HepG2 (cell line): ENCODE data around the gene ZNF3. TPM values are rescaled to one million over a fixed set of nuclear protein-coding genes. Genes with fewer than 3 reads are reported as not detected.

Experiments
- BHLHE40 ChIP-seq: IDR thresholded peaks from 2 replicates; pipeline ENCODE4 v1.6.1; 2011; ENCODE audit warnings: low read length, improper control_type of control experiment
- DR1 ChIP-seq: sonication (generic); formaldehyde crosslinking; IDR thresholded peaks from 2 replicates; pipeline ENCODE4 v1.8.0; 2021; ENCODE audit warnings: mild to moderate bottlenecking, missing genetic modification reagents, inconsistent platforms
- FOXK2 ChIP-seq: fragments of 450-650 bp; IDR thresholded peaks from 2 replicates; pipeline ENCODE4 v1.6.1; 2016
- HHEX ChIP-seq: IDR thresholded peaks from 2 replicates; pipeline ENCODE4 v1.6.1; 2016; ENCODE audit warnings: control low read depth
- HMG20B ChIP-seq: conservative IDR thresholded peaks from 2 replicates; pipeline ENCODE4 v1.6.1; 2016; ENCODE audit warnings: missing genetic modification reagents, missing compliant biosample characterization
- HOXA3 ChIP-seq: sonication (generic); formaldehyde crosslinking; IDR thresholded peaks from 2 replicates; pipeline ENCODE4 v1.5.0; 2020; ENCODE audit warnings: missing genetic modification reagents
- ISX ChIP-seq: sonication (generic); formaldehyde crosslinking; conservative IDR thresholded peaks from 2 replicates; pipeline ENCODE4 v1.5.0; 2020; ENCODE audit warnings: missing genetic modification reagents
- JDP2 ChIP-seq: sonication (generic); formaldehyde crosslinking; IDR thresholded peaks from 2 replicates; pipeline ENCODE4 v1.8.1; 2022; ENCODE audit warnings: missing genetic modification reagents, borderline replicate concordance
- MIXL1 ChIP-seq: IDR thresholded peaks from 2 replicates; pipeline ENCODE4 v1.6.1; 2016
- MTF1 ChIP-seq: sonication (generic); formaldehyde crosslinking; IDR thresholded peaks from 2 replicates; pipeline ENCODE4 v1.5.0; 2020; ENCODE audit warnings: missing genetic modification reagents
- MXD4 ChIP-seq: IDR thresholded peaks from 2 replicates; pipeline ENCODE4 v1.6.1; 2016; ENCODE audit warnings: mild to moderate bottlenecking, missing biosample characterization, missing genetic modification reagents
- MZF1 ChIP-seq: sonication (generic); formaldehyde crosslinking; IDR thresholded peaks from 2 replicates; pipeline ENCODE4 v1.8.1; 2023; ENCODE audit warnings: mild to moderate bottlenecking, missing genetic modification reagents, borderline replicate concordance
- NCOR1 ChIP-seq: fragments of 200-600 bp; sonication (generic); IDR thresholded peaks from 2 replicates; pipeline ENCODE4 v1.7.0; 2017; ENCODE audit warnings: antibody characterized with exemption, low read length, borderline replicate concordance
- PAF1 ChIP-seq: IDR thresholded peaks from 2 replicates; pipeline ENCODE4 v1.6.1; 2016; ENCODE audit warnings: missing genetic modification reagents, missing compliant biosample characterization
- RFX1 ChIP-seq: fragments of 450-650 bp; IDR thresholded peaks from 2 replicates; pipeline ENCODE4 v1.6.1; 2017
- RORA ChIP-seq: sonication (generic); formaldehyde crosslinking; IDR thresholded peaks from 2 replicates; pipeline ENCODE4 v1.5.0; 2020; ENCODE audit warnings: mild to moderate bottlenecking, missing genetic modification reagents, moderate library complexity
- SMC3 ChIP-seq: IDR thresholded peaks from 2 replicates; pipeline ENCODE4 v1.6.1; 2011; ENCODE audit warnings: low read length, improper control_type of control experiment
- SOX13 ChIP-seq, 3 experiments: fragments of 450-650 bp in 1 of 3; sonication (generic) in 1 of 3; formaldehyde crosslinking in 1 of 3; IDR thresholded peaks in 2 of 3; conservative IDR thresholded peaks in 1 of 3; 2 replicates each; pipeline versions ENCODE4 v1.5.0 to v1.6.1; 2016 to 2020; ENCODE audit warnings: antibody characterized with exemption in 1 of 3, mild to moderate bottlenecking in 1 of 3, missing compliant biosample characterization in 1 of 3, missing genetic modification reagents in 1 of 3, moderate library complexity in 1 of 3
- ZFP1 ChIP-seq: IDR thresholded peaks from 2 replicates; pipeline ENCODE4 v1.6.1; 2016
- ZNF251 ChIP-seq: sonication (generic); formaldehyde crosslinking; IDR thresholded peaks from 2 replicates; pipeline ENCODE4 v1.9.0; 2021; ENCODE audit warnings: mild to moderate bottlenecking, missing genetic modification reagents
- ZNF644 ChIP-seq: IDR thresholded peaks from 2 replicates; pipeline ENCODE4 v1.6.1; 2016; ENCODE audit warnings: low read depth
- ZNF766 ChIP-seq: sonication (generic); formaldehyde crosslinking; IDR thresholded peaks from 2 replicates; pipeline ENCODE4 v1.5.0; 2020; ENCODE audit warnings: missing genetic modification reagents, borderline replicate concordance
- ZNF775 ChIP-seq: sonication (generic); formaldehyde crosslinking; IDR thresholded peaks from 2 replicates; pipeline ENCODE4 v1.4.0; 2020; ENCODE audit warnings: missing genetic modification reagents, mild to moderate bottlenecking, moderate library complexity, borderline replicate concordance
- polyA plus RNA-seq, 8 experiments: library from polyadenylated mRNA; depleted of rRNA in 3 of 8; stranded (reverse) in 7 of 8; unstranded in 1 of 8; fragments of >200 nt; fragmentation: Illumina TruSeq in 4 of 8; extraction: Trizol in 4 of 8; gene quantifications; 2 replicates each; pipeline versions ENCODE4 v1.2.1 to v1.2.3, GENCODE V29; 2011 to 2016; ENCODE audit warnings: low read depth in 4 of 8, missing spikeins in 1 of 8, mixed read lengths in 1 of 8; ENCODE audit not compliant: insufficient read depth in 1 of 8
- total RNA-seq, 5 experiments: library from RNA; depleted of rRNA; stranded (reverse); fragments of >200 nt; fragmentation: Illumina TruSeq; extraction: Trizol; gene quantifications; 2 replicates each; pipeline ENCODE4 v1.2.3, GENCODE V29; 2016; ENCODE audit warnings: low read depth in 1 of 5
- TF ChIP-seq, protein P1 (sequence below), 2 experiments: fragments of 450-650 bp in 1 of 2; sonication (generic) in 1 of 2; formaldehyde crosslinking; IDR thresholded peaks; 2 replicates each; pipeline versions ENCODE4 v1.5.0 to v1.8.0; 2020 to 2022; ENCODE audit warnings: mild to moderate bottlenecking in 1 of 2, missing genetic modification reagents in 1 of 2
- TF ChIP-seq, protein P2 (sequence below): IDR thresholded peaks from 2 replicates; pipeline ENCODE4 v1.6.1; 2016; ENCODE audit warnings: low read depth, control low read depth
- TF ChIP-seq, protein P3 (sequence below): sonication (generic); formaldehyde crosslinking; IDR thresholded peaks from 2 replicates; pipeline ENCODE4 v1.4.0; 2020; ENCODE audit warnings: mild to moderate bottlenecking, missing genetic modification reagents
- TF ChIP-seq, protein P4 (sequence below): sonication (generic); formaldehyde crosslinking; IDR thresholded peaks from 2 replicates; pipeline ENCODE4 v1.5.0; 2020; ENCODE audit warnings: missing genetic modification reagents
- TF ChIP-seq, protein P5 (sequence below): sonication (generic); IDR thresholded peaks from 2 replicates; pipeline ENCODE4 v1.6.1; 2016; ENCODE audit warnings: low read depth, borderline replicate concordance

ZNF3 gene
- total and polyA plus RNA-seq, 2 of the 13 experiments (the other 11 are each of a cell fraction or from before 2014, with no cell fraction given), result 33.7 to 56.9 TPM

DNA sequence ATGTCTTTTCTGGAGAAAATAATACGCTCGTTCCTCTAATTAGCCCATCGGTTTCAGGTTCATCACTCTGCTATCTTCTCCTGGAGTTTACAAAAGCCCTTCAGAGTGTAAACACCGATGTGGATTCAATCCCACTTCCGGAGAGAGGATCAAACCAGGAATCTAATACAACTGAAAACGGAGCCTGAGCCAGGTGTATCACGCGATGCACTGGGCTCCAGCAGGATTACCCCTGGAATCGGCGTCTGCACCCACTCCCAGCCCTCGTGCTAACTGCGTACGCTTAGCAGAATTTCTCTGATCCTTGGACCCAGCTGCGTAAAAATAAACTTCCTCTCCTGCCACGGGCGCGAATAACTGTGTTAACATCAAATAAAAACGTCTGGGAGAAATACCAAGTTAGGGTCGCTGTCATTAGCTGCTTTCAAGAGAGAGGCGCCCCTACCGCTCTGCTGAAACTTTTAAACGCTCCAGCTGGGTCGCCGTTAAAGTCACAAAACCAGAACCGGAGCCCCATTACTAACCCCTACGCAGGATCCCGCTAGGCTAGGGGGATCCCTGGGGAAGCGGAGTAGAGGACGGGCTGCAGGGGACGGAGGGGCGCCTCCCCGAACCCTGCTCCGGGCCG lies 502 bp downstream of the ZNF3 start (continued):
- TF ChIP-seq DR1 (CRISPR knock-in tag) (no peak), SOX13 (IDR thresholded peaks at IDR 0.05) (no peak), SOX13 (CRISPR knock-in tag; conservative IDR thresholded peaks at IDR 0.05 in 1 of 2, IDR thresholded peaks at IDR 0.05 in 1 of 2) (peak in 1 of 2 experiments; percentile 14; a peak in 1 of 4 replicates), HOXA3 (CRISPR knock-in tag) (no peak), NCOR1 (no peak), FOXK2 (peak; percentile 71), ZFP1 (CRISPR knock-in tag) (no peak), ZNF766 (CRISPR knock-in tag) (no peak; the same call in 1 of the 2 replicates), RFX1 (no peak), MIXL1 (0 out of 2 replicates have a peak, but pooled peaks have one; percentile 19), ISX (peak; percentile 21; the same call in 1 of the 2 replicates), MXD4 (CRISPR knock-in tag) (no peak), SMC3 (no peak), BHLHE40 (peak; percentile 34; the same call in 1 of the 2 replicates), PAF1 (CRISPR knock-in tag) (no peak), ZNF251 (no peak), MZF1 (CRISPR knock-in tag) (no peak), ZNF644 (CRISPR knock-in tag) (no peak), JDP2 (CRISPR knock-in tag) (no peak), ZNF775 (no peak), RORA (CRISPR knock-in tag) (no peak), HMG20B (CRISPR knock-in tag) (no peak), HHEX (CRISPR knock-in tag) (no peak), MTF1 (0 out of 2 replicates have a peak, but pooled peaks have one; percentile 60)
- TF ChIP-seq, protein P1, sequence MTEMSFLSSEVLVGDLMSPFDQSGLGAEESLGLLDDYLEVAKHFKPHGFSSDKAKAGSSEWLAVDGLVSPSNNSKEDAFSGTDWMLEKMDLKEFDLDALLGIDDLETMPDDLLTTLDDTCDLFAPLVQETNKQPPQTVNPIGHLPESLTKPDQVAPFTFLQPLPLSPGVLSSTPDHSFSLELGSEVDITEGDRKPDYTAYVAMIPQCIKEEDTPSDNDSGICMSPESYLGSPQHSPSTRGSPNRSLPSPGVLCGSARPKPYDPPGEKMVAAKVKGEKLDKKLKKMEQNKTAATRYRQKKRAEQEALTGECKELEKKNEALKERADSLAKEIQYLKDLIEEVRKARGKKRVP (CRISPR knock-in tag; IDR thresholded peaks at IDR 0.05), result no peak
- TF ChIP-seq, protein P2, sequence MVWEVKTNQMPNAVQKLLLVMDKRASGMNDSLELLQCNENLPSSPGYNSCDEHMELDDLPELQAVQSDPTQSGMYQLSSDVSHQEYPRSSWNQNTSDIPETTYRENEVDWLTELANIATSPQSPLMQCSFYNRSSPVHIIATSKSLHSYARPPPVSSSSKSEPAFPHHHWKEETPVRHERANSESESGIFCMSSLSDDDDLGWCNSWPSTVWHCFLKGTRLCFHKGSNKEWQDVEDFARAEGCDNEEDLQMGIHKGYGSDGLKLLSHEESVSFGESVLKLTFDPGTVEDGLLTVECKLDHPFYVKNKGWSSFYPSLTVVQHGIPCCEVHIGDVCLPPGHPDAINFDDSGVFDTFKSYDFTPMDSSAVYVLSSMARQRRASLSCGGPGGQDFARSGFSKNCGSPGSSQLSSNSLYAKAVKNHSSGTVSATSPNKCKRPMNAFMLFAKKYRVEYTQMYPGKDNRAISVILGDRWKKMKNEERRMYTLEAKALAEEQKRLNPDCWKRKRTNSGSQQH (CRISPR knock-in tag), result 0 out of 2 replicates have a peak, but pooled peaks have one; percentile 5
- TF ChIP-seq, protein P3, sequence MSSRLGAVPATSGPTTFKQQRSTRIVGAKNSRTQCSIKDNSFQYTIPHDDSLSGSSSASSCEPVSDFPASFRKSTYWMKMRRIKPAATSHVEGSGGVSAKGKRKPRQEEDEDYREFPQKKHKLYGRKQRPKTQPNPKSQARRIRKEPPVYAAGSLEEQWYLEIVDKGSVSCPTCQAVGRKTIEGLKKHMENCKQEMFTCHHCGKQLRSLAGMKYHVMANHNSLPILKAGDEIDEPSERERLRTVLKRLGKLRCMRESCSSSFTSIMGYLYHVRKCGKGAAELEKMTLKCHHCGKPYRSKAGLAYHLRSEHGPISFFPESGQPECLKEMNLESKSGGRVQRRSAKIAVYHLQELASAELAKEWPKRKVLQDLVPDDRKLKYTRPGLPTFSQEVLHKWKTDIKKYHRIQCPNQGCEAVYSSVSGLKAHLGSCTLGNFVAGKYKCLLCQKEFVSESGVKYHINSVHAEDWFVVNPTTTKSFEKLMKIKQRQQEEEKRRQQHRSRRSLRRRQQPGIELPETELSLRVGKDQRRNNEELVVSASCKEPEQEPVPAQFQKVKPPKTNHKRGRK (CRISPR knock-in tag), result no peak
- TF ChIP-seq, protein P4, sequence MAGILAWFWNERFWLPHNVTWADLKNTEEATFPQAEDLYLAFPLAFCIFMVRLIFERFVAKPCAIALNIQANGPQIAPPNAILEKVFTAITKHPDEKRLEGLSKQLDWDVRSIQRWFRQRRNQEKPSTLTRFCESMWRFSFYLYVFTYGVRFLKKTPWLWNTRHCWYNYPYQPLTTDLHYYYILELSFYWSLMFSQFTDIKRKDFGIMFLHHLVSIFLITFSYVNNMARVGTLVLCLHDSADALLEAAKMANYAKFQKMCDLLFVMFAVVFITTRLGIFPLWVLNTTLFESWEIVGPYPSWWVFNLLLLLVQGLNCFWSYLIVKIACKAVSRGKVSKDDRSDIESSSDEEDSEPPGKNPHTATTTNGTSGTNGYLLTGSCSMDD (CRISPR knock-in tag), result no peak
- TF ChIP-seq, protein P5, sequence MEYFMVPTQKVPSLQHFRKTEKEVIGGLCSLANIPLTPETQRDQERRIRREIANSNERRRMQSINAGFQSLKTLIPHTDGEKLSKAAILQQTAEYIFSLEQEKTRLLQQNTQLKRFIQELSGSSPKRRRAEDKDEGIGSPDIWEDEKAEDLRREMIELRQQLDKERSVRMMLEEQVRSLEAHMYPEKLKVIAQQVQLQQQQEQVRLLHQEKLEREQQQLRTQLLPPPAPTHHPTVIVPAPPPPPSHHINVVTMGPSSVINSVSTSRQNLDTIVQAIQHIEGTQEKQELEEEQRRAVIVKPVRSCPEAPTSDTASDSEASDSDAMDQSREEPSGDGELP, result no peak
